ENCODE results near the gene AFF3.

GRCh38 chr2:99550368-99550767 lies 592.0 kb downstream of the AFF3 start:
- TF ChIP-seq CTCF (IDR thresholded peaks at IDR 0.05), result no peak
- no peak for TF ChIP-seq POLR2AphosphoS5 (IDR thresholded peaks at IDR 0.05)
- TF ChIP-seq POLR2A (IDR thresholded peaks at IDR 0.05), result no peak
